H1 (cell line): ENCODE results near the gene CPM. TPM values are rescaled to one million over a fixed set of nuclear protein-coding genes. Genes with fewer than 3 reads are reported as not detected.

Experiments used
- CTCF ChIA-PET: fragments of 300-600 bp; sonication (Branson Sonifier 250); formaldehyde crosslinking; loops from one replicate; lab custom pipeline; 2021; ENCODE audit not compliant: partially characterized antibody; lab: Charles Lee
- POLR2A ChIA-PET: fragments of 300-600 bp; sonication (Branson Sonifier 250); formaldehyde crosslinking; loops from one replicate; lab custom pipeline; 2021; ENCODE audit warnings: inconsistent platforms; ENCODE audit not compliant: partially characterized antibody; lab: Charles Lee
- DNase-seq, 2 experiments: peaks; one replicate each; pipeline versions ENCODE4 v3.0.0 to v3.0.0-alpha.2; 2010 to 2022; ENCODE audit warnings: low spot score in 2 of 2, low read depth in 1 of 2, mixed read lengths in 1 of 2
- FAIRE-seq: peaks from 2 replicates; lab custom pipeline; 2011; peaks lifted over from hg19 to GRCh38; lab: Jason Lieb, UNC
- H2AFZ ChIP-seq: 2 replicates; pipeline ENCODE4 v1.8.1; 2012; ENCODE audit warnings: low read length, inconsistent platforms
- H2AK5ac ChIP-seq: 2 replicates; pipeline ENCODE4 v1.6.1; 2013; ENCODE audit warnings: low read depth, low read length
- H2BK120ac ChIP-seq: replicated peaks from 2 replicates; pipeline ENCODE3; 2013; ENCODE audit warnings: low read depth, low read length, inconsistent platforms
- H2BK12ac ChIP-seq: 2 replicates; pipeline ENCODE4 v1.6.1; 2013; ENCODE audit warnings: low read depth, low read length
- H2BK15ac ChIP-seq: 2 replicates; pipeline ENCODE4 v1.6.1; 2013; ENCODE audit warnings: low read length
- H2BK20ac ChIP-seq: 2 replicates; pipeline ENCODE4 v1.6.1; 2013; ENCODE audit warnings: low read length
- H2BK5ac ChIP-seq: 2 replicates; pipeline ENCODE4 v1.6.1; 2013; ENCODE audit warnings: low read depth, low read length
- H3K14ac ChIP-seq: 2 replicates; pipeline ENCODE4 v1.6.1; 2013; ENCODE audit warnings: inconsistent platforms; ENCODE audit not compliant: insufficient read length
- H3K18ac ChIP-seq: 2 replicates; pipeline ENCODE4 v1.6.1; 2013; ENCODE audit warnings: low read length; ENCODE audit errors: extremely low read depth
- H3K23ac ChIP-seq: 2 replicates; pipeline ENCODE4 v1.6.1; 2013; ENCODE audit warnings: inconsistent platforms; ENCODE audit not compliant: insufficient read length
- H3K23me2 ChIP-seq: 2 replicates; pipeline ENCODE4 v1.6.1; 2013; ENCODE audit warnings: low read depth, low read length
- H3K27ac ChIP-seq: 2 replicates; pipeline ENCODE4 v1.6.1; 2011; ENCODE audit warnings: low read depth, low read length, inconsistent platforms
- H3K27me3 ChIP-seq, 4 experiments: replicated peaks in 1 of 4; 1 replicate in 1 of 4; 2 replicates in 3 of 4; pipeline versions ENCODE4 v1.6.1 to v1.8.1; 2011 to 2013; ENCODE audit warnings: low read length in 3 of 4, mild to moderate bottlenecking in 3 of 4, inconsistent platforms in 2 of 4, mixed read lengths in 2 of 4, moderate library complexity in 1 of 4; ENCODE audit not compliant: control insufficient read depth in 3 of 4, insufficient read depth in 3 of 4; ENCODE audit errors: extremely low read depth in 1 of 4
- H3K36me3 ChIP-seq, 4 experiments: 2 replicates each; pipeline versions ENCODE4 v1.6.1 to v1.8.1; 2011 to 2013; ENCODE audit warnings: mild to moderate bottlenecking in 4 of 4, low read length in 3 of 4, moderate library complexity in 2 of 4, control low read depth in 1 of 4, inconsistent platforms in 1 of 4; ENCODE audit not compliant: insufficient read depth in 4 of 4, control insufficient read depth in 2 of 4
- H3K4ac ChIP-seq: replicated peaks from 2 replicates; pipeline ENCODE3; 2013; ENCODE audit warnings: low read length, low read depth, mixed read lengths, inconsistent platforms; ENCODE audit not compliant: insufficient read length
- H3K4me1 ChIP-seq, 4 experiments: replicated peaks in 1 of 4; 1 replicate in 1 of 4; 2 replicates in 3 of 4; pipeline versions ENCODE4 v1.6.1 to v1.8.1; 2011 to 2013; ENCODE audit warnings: low read length in 3 of 4, inconsistent platforms in 2 of 4, mixed read lengths in 1 of 4; ENCODE audit not compliant: insufficient read depth in 4 of 4, control insufficient read depth in 3 of 4
- H3K4me2 ChIP-seq, 2 experiments: 2 replicates each; pipeline versions ENCODE4 v1.6.1 to v1.8.1; 2011 to 2013; ENCODE audit warnings: low read depth in 2 of 2, low read length in 2 of 2, control low read depth in 1 of 2, inconsistent platforms in 1 of 2, mild to moderate bottlenecking in 1 of 2; ENCODE audit not compliant: insufficient read depth in 1 of 2
- H3K4me3 ChIP-seq, 4 experiments: fragments of 200-600, 300-600 bp in 1 of 4; sonication (generic), shearing (Covaris generic), sonication (Bioruptor Twin) in 1 of 4; 2 replicates each; pipeline versions ENCODE4 v1.5.1 to v1.8.1; 2011 to 2016; ENCODE audit warnings: low read length in 4 of 4, low read depth in 3 of 4, control low read depth in 2 of 4, inconsistent platforms in 2 of 4, mild to moderate bottlenecking in 2 of 4, mixed read lengths in 1 of 4, moderate library complexity in 1 of 4; ENCODE audit not compliant: insufficient read depth in 2 of 4; ENCODE audit errors: extremely low read depth in 1 of 4
- H3K56ac ChIP-seq: replicated peaks from 2 replicates; pipeline ENCODE3; 2013; ENCODE audit warnings: low read depth, mild to moderate bottlenecking, mixed read lengths, low read length, inconsistent platforms; ENCODE audit not compliant: insufficient read length
- H3K79me1 ChIP-seq: 2 replicates; pipeline ENCODE4 v1.6.1; 2013; ENCODE audit warnings: low read depth, low read length, control low read depth
- H3K79me2 ChIP-seq, 2 experiments: 2 replicates each; pipeline versions ENCODE4 v1.6.1 to v1.8.1; 2012 to 2013; ENCODE audit warnings: low read length in 2 of 2, mild to moderate bottlenecking in 2 of 2, inconsistent platforms in 1 of 2; ENCODE audit not compliant: insufficient read depth in 2 of 2, control insufficient read depth in 1 of 2
- H3K9ac ChIP-seq, 4 experiments: replicated peaks in 1 of 4; 1 replicate in 1 of 4; 2 replicates in 3 of 4; pipeline versions ENCODE4 v1.6.1 to v1.8.1; 2011 to 2013; ENCODE audit warnings: low read depth in 3 of 4, low read length in 3 of 4, control low read depth in 2 of 4, mild to moderate bottlenecking in 2 of 4, moderate library complexity in 2 of 4, inconsistent platforms in 1 of 4; ENCODE audit errors: extremely low read depth in 1 of 4
- H3K9me3 ChIP-seq, 2 experiments: 2 replicates each; pipeline versions ENCODE4 v1.6.1 to v1.8.1; 2012 to 2013; ENCODE audit warnings: mild to moderate bottlenecking in 2 of 2, moderate library complexity in 2 of 2, control low read depth in 1 of 2, inconsistent platforms in 1 of 2, low read depth in 1 of 2, low read length in 1 of 2, mixed read lengths in 1 of 2; ENCODE audit not compliant: insufficient read depth in 2 of 2
- H4K20me1 ChIP-seq, 2 experiments: replicated peaks in 1 of 2; 2 replicates each; pipeline versions ENCODE3 to v1.8.1; 2011 to 2013; ENCODE audit warnings: inconsistent platforms in 2 of 2, low read length in 2 of 2, mild to moderate bottlenecking in 1 of 2; ENCODE audit not compliant: insufficient read depth in 2 of 2, control insufficient read depth in 1 of 2
- H4K5ac ChIP-seq: 2 replicates; pipeline ENCODE4 v1.6.1; 2013; ENCODE audit warnings: low read length, low read depth, mixed read lengths, inconsistent platforms; ENCODE audit not compliant: insufficient read length
- H4K8ac ChIP-seq: 2 replicates; pipeline ENCODE4 v1.8.0; 2013; ENCODE audit warnings: mild to moderate bottlenecking, moderate library complexity, low read length, inconsistent platforms; ENCODE audit not compliant: insufficient read depth; ENCODE audit errors: extremely low read depth
- H4K91ac ChIP-seq: replicated peaks from 2 replicates; pipeline ENCODE3; 2013; ENCODE audit warnings: low read length, mixed read lengths, inconsistent platforms; ENCODE audit not compliant: insufficient read length
- WGBS, 2 experiments: shearing (Covaris generic) in 1 of 2; methylation state at CpG; one replicate each; pipeline versions ENCODE4 v1.1.6 to v1.1.7; 2013 to 2015; ENCODE audit warnings: low lambda C conversion rate in 2 of 2, mixed read lengths in 2 of 2, inconsistent platforms in 1 of 2, low coverage in 1 of 2, missing lambda C conversion rate in 1 of 2; ENCODE audit not compliant: insufficient replicate concordance in 2 of 2, insufficient coverage in 1 of 2, insufficient read length in 1 of 2; ENCODE audit errors: extremely low coverage in 1 of 2, missing lambda C conversion rate in 1 of 2; 5-methylcytosine and 5-hydroxymethylcytosine counted together
- polyA plus RNA-seq, 7 experiments: library from polyadenylated mRNA; depleted of rRNA in 3 of 7; stranded (reverse) in 5 of 7; unstranded in 2 of 7; fragments of >200 nt in 5 of 7; fragments of 200-250 nt in 2 of 7; gene quantifications; 1 replicate in 5 of 7; 2 replicates in 1 of 7; 4 replicates in 1 of 7; pipeline versions ENCODE4 v1.2.1 to v1.2.3, GENCODE V29; 2011 to 2013; ENCODE audit warnings: missing spikeins in 2 of 7, mixed read lengths in 2 of 7
- total RNA-seq: library from RNA; stranded (reverse); fragmentation: NEBNext Ultra II Directional; extraction: Animal tissue kit (Norgen Biotek cat#: 25700); gene quantifications from 2 replicates; pipeline ENCODE4 v1.2.1, GENCODE V29; 2021

CPM gene
- total and polyA plus RNA-seq, 2 of the 8 experiments (the other 6 are each of a cell fraction or from before 2014, with no cell fraction given), result 0.33 to 3.1 TPM

GRCh38 chr12:68831272-68831671, 101.7 kb downstream of the CPM start:
- H3K36me3 ChIP-seq, result peaks cover 5 to 86% (median 24%) of the 10 kb centered on the region in 4 experiments; a peak in 7 of 8 replicates

More at GRCh38 chr12:68831272-68831671, 101.7 kb downstream of the CPM start:
- POLR2A ChIA-PET, result interaction anchor here (1.4 to 4.1 kb wide), 6 partner anchors 9 to 23 kb away, joined by 3 to 26 read pairs (median 19); partner anchors contain the start of gene MDM2
- Histone ChIP-seq H3K4me1 (peaks cover 0 to 7% (median 3%) of the 10 kb centered on the region in 4 experiments; a peak in 2 of 7 replicates), H3K9ac (no peak overlapping the region), H3K4me2 (no peak overlapping the region), H3K4me3 (no peak overlapping the region), H3K23me2 (no peaks in the 10 kb centered on the region), H3K14ac (no peak overlapping the region), H3K56ac (no peak overlapping the region), H2BK5ac (no peak overlapping the region), H3K4ac (no peak overlapping the region), H2BK120ac (no peak overlapping the region), H2BK12ac (no peak overlapping the region), H3K18ac (no peak overlapping the region), H3K23ac (no peak overlapping the region), H3K27me3 (no peaks in the 10 kb centered on the region), H4K20me1 (no peaks in the 10 kb centered on the region), H2AFZ (no peak overlapping the region), H4K5ac (no peak overlapping the region), H3K27ac (no peak overlapping the region), H4K8ac (no peak overlapping the region), H3K79me1 (no peaks in the 10 kb centered on the region), H2AK5ac (no peak overlapping the region), H3K9me3 (no peaks in the 10 kb centered on the region), H3K79me2 (peaks cover 0 to 4% of the 10 kb centered on the region in 2 experiments; a peak in 1 of 4 replicates), H2BK20ac (no peak overlapping the region), H4K91ac (no peak overlapping the region), H2BK15ac (no peak overlapping the region)
- CTCF ChIA-PET, result interaction anchor here (1.0 to 3.6 kb wide), 17 partner anchors 8 to 411 kb away, joined by 3 to 33 read pairs (median 5); partner anchors contain the start of gene MDM2
- DNase-seq (no peak), FAIRE-seq (no peak)
- WGBS, 2 experiments, result 90% methylated on average over 6 of the region's 6 CpGs; no CpG with 5 or more reads in 1 of the 2 experiments
